Erythroblast (primary cell): ENCODE results near the gene GFM1.

Experiments used
- GATA1 ChIP-seq: IDR thresholded peaks from 2 replicates; pipeline ENCODE4 v1.6.1; 2011; ENCODE audit warnings: low read depth, mild to moderate bottlenecking, control low read depth, low read length, moderate library complexity
- POLR2A ChIP-seq: IDR thresholded peaks from 2 replicates; pipeline ENCODE4 v1.6.1; 2011; ENCODE audit warnings: mild to moderate bottlenecking, low read length

DNA sequence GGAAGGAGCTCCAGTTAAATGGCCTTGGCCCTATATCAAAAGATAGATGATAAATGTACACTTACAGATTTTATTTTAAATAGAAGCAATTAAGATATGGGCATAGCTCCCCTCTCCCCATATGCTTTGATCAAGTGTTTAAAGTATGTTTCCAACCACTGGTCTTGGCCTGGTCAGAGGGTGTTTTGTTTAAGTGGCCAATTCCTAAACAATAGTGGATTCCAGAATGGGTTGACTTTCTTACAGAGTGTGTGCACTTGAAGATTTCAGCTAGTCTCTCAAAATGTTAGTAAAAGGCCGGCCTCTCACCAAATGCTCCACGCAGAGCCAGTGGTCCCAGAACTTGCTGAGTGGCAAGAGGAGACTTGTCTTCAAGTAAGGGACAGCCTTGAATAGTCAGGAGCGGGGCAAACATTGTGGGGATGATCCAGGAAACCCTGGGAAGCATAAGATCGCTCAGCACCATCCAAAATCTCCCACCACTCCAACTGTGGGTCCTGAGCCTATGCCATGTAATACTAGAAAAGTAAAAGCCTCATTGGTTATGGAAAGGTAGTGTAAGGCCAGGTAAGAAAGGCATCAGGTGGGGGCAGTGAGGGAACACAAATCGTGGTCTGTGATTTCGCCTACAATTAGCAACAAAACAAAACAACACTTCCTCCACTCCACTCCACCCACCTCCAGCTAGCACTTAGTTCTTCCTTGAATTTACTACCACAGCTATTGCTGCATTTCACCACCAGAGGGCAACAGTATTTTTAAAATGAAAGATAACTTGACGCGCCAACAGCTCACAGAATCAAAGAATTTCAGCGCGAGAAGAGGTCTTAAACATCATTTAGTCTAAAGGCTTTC is 83.1 kb downstream of the GFM1 start:
- TF ChIP-seq POLR2A (no peak), GATA1 (no peak)
